DND-41 (cell line): ENCODE results near the gene PRCC.
A peak's percentile ranks its signal among the peaks of the same experiment; 100 is the strongest.
"Not testable (repeated sequence)": the region's sequence is repeated elsewhere in the genome, so short reads cannot be mapped to it uniquely, and the experiment has no call there.

Experiments
- ATAC-seq: fragments of 200-7000 bp; cut with Tn5 transposase; 3 replicates; pipeline ENCODE4 v1.9.1; 2021; ENCODE audit warnings: low read depth; ENCODE audit not compliant: insufficient read depth
- DNase-seq: peaks from one replicate; pipeline ENCODE4 v3.0.0-alpha.2; 2020
- H2AFZ ChIP-seq: 2 replicates; pipeline ENCODE4 v1.6.0; 2012; ENCODE audit warnings: low read depth, low read length
- H3K27ac ChIP-seq: 2 replicates; pipeline ENCODE4 v1.5.1; 2012; ENCODE audit warnings: low read length, inconsistent platforms
- H3K27me3 ChIP-seq: fragments of 200-600 bp; sonication (generic); 2 replicates; pipeline ENCODE4 v1.6.0; 2012; ENCODE audit warnings: low read length, mild to moderate bottlenecking, inconsistent platforms; ENCODE audit not compliant: insufficient read depth, poor library complexity
- H3K36me3 ChIP-seq: 2 replicates; pipeline ENCODE4 v1.5.1; 2012; ENCODE audit warnings: low read length, inconsistent platforms; ENCODE audit not compliant: insufficient read depth
- H3K4me1 ChIP-seq: 2 replicates; pipeline ENCODE4 v1.5.1; 2012; ENCODE audit warnings: mild to moderate bottlenecking, low read length; ENCODE audit not compliant: insufficient read depth
- H3K4me2 ChIP-seq: 2 replicates; pipeline ENCODE4 v1.6.0; 2012; ENCODE audit warnings: mild to moderate bottlenecking, moderate library complexity, low read length, inconsistent platforms; ENCODE audit not compliant: insufficient read depth
- H3K4me3 ChIP-seq, 2 experiments: fragments of 200-600 bp in 1 of 2; shearing (Covaris generic) in 1 of 2; 2 replicates each; pipeline ENCODE4 v1.5.1; 2012 to 2016; ENCODE audit warnings: inconsistent platforms in 2 of 2, low read length in 2 of 2, mild to moderate bottlenecking in 2 of 2, low read depth in 1 of 2, moderate library complexity in 1 of 2
- H3K79me2 ChIP-seq: 2 replicates; pipeline ENCODE4 v1.6.0; 2012; ENCODE audit warnings: low read length, inconsistent platforms; ENCODE audit not compliant: insufficient read depth
- H3K9ac ChIP-seq: 2 replicates; pipeline ENCODE4 v1.6.0; 2012; ENCODE audit warnings: low read depth, mild to moderate bottlenecking, inconsistent platforms, low read length, moderate library complexity
- H3K9me3 ChIP-seq: 2 replicates; pipeline ENCODE4 v1.5.1; 2012; ENCODE audit warnings: low read length, moderate library complexity, mild to moderate bottlenecking, inconsistent platforms; ENCODE audit not compliant: insufficient read depth, severe bottlenecking
- H4K20me1 ChIP-seq: 2 replicates; pipeline ENCODE4 v1.6.0; 2012; ENCODE audit warnings: low read length; ENCODE audit not compliant: insufficient read depth
- CTCF ChIP-seq: IDR thresholded peaks from 2 replicates; pipeline ENCODE4 v1.5.1; 2012; ENCODE audit warnings: borderline replicate concordance, low read length, moderate library complexity, mild to moderate bottlenecking; ENCODE audit not compliant: poor library complexity, severe bottlenecking; ENCODE audit errors: extremely low read depth
- EZH2 ChIP-seq: IDR thresholded peaks from 3 replicates; pipeline ENCODE4 v1.6.1; 2012; ENCODE audit warnings: borderline replicate concordance, low read depth, mild to moderate bottlenecking, moderate library complexity, low read length, inconsistent platforms; ENCODE audit not compliant: severe bottlenecking

Gene PRCC

DNA sequence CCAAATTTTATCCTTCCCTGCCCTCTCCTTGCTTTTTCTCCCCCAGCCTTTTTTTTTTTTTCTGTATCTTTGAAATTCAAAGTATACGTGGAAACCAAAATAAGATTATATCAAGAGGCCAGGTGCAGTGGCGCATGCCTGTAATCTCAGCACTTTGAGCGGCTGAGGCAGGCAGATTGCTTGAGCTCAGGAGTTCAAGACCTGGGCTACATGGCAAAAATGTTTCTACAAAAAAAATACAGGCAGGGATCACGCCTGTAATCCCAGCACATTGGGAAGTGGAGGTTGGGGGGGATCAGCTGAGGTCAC is 6.6 kb upstream of the PRCC start:
- Histone ChIP-seq H3K9me3 (no peaks in the 10 kb centered on the region), H3K4me3 (no peak overlapping the region), H3K4me1 (peaks cover 3% of the 10 kb centered on the region), H4K20me1 (no peaks in the 10 kb centered on the region), H3K36me3 (no peaks in the 10 kb centered on the region), H3K79me2 (peaks cover 5% of the 10 kb centered on the region), H3K27ac (no peak overlapping the region), H3K9ac (no peak overlapping the region), H2AFZ (no peak overlapping the region), H3K4me2 (no peak overlapping the region), H3K27me3 (no peaks in the 10 kb centered on the region)
- ATAC-seq (no peak), DNase-seq (no peak)
- TF ChIP-seq EZH2, result no peak
- TF ChIP-seq CTCF, result no peak

DNA sequence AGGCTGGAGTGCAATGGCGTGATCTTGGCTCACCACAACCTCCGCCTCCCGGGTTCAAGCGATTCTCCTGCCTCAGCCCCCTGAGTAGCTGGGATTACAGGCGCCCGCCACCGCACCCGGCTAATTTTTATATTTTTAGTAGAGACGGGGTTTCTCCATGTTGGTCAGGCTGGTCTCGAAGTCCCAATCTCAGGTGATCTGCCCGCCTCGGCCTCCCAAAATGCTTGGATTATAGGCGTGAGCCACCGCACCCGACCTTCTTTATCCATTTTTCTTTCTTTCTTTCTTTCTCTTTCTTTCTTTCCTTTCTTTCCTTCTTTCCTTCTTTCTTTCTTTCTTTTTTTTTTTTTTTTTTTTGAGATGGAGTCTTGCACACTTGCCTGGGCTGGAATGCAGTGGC is 2.2 kb upstream of the PRCC start:
- not testable (repeated sequence) for H3K4me3 ChIP-seq, H3K27ac ChIP-seq, H3K27me3 ChIP-seq, H3K4me2 ChIP-seq, H3K9ac ChIP-seq, H3K9me3 ChIP-seq, H3K36me3 ChIP-seq, H2AFZ ChIP-seq, H4K20me1 ChIP-seq, DNase-seq, ATAC-seq
- Histone ChIP-seq H3K4me1 (peaks cover 28% of the 10 kb centered on the region), H3K79me2 (peaks cover 41% of the 10 kb centered on the region)

GRCh38 chr1:156765666-156766065 is 1.7 kb upstream of the PRCC start:
- H3K27ac ChIP-seq, result peak overlapping the region; percentile 84
- 0 out of 2 replicates have a peak overlapping the region, but pooled peaks have one; percentile 81 for H2AFZ ChIP-seq
- TF ChIP-seq EZH2 (no peak), CTCF (no peak)

DNA sequence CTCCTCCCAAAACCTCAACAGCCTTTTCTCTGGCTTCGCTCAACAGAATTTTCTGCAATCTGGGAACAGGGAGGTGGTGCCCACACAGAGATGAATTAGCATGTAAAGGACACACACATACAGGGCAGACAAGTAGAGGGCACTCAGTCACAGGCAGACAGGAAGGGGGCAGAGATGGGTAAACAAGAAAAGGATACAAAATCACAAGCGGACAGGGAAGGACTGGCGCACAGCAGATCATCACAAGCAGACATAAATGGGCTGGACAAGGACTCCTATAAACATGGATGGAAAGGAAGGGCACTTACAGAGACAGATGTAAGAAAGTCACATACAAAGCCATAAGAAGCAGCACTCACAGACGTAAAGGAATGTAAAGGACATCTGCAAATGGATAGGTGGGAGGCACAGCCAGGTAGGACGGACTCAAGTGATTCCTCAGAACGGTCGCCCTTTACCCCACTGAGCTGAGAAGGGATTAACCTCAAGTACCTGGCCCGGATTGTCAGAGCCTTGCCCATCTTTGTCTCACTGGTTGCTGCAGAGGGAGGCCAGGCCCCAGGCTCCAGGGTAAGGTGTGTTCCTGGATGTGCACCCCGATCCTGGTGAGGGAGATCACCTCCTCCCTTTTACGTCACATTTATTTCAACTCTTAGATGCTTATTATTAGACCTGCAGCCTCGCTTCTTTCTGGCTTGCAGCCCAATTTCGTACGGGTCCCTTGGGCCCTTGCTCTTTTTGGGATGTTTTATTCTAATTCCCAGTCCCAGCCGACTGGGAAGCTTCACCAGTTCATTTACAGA is 836 bp upstream of the PRCC start:
- ATAC-seq (no peak), DNase-seq (no peak)
- Histone ChIP-seq H3K9me3 (no peaks in the 10 kb centered on the region), H3K27me3 (no peaks in the 10 kb centered on the region), H3K36me3 (peaks cover 20% of the 10 kb centered on the region), H3K9ac (peak overlapping the region; percentile 90), H3K4me2 (peak overlapping the region; percentile 88), H3K4me1 (peaks cover 42% of the 10 kb centered on the region), H3K79me2 (peaks cover 55% of the 10 kb centered on the region), H3K27ac (peak overlapping the region; percentile 84), H3K4me3 (peak overlapping the region; percentile 55 to 79), H2AFZ (peak overlapping the region; percentile 81), H4K20me1 (peaks cover 19% of the 10 kb centered on the region)
- no peak for TF ChIP-seq CTCF
- TF ChIP-seq EZH2, result no peak

More at GRCh38 chr1:156765666-156766065, 1.7 kb upstream of the PRCC start:
- H3K79me2 ChIP-seq, result peaks cover 47% of the 10 kb centered on the region
- H3K4me2 ChIP-seq, result peak overlapping the region; percentile 88
- H3K4me1 ChIP-seq, result peaks cover 33% of the 10 kb centered on the region
- H3K27me3 ChIP-seq, result no peaks in the 10 kb centered on the region
- ATAC-seq, result no peak
- H3K4me3 ChIP-seq, result peak overlapping the region in 1 of 2 experiments; percentile 79; a peak in 2 of 4 replicates
- DNase-seq, result no peak
- H3K36me3 ChIP-seq, result peaks cover 12% of the 10 kb centered on the region
- H3K9me3 ChIP-seq, result no peaks in the 10 kb centered on the region
- peak overlapping the region; percentile 90 for H3K9ac ChIP-seq
- peaks cover 11% of the 10 kb centered on the region; the same call in 1 of the 2 replicates for H4K20me1 ChIP-seq
